Transverse colon (tissue), 4 donors: ENCODE measurements around the gene MTRFR.

ENCODE experiments used
- CTCF ChIP-seq, 5 experiments: fragments of 200-600 bp in 3 of 5; fragments of 450-650 bp in 2 of 5; sonication (generic) in 3 of 5; IDR thresholded peaks; 1 replicate in 2 of 5; 2 replicates in 3 of 5; pipeline ENCODE4 v1.5.1; 2016 to 2017; ENCODE audit warnings: antibody characterized with exemption in 5 of 5, inconsistent platforms in 3 of 5, mild to moderate bottlenecking in 2 of 5, moderate library complexity in 1 of 5
- EP300 ChIP-seq: sonication (generic); formaldehyde crosslinking; IDR thresholded peaks from one replicate; pipeline ENCODE4 v1.6.1; 2017; ENCODE audit warnings: antibody characterized with exemption, low read depth
- POLR2AphosphoS5 ChIP-seq, 3 donors: sonication (generic); formaldehyde crosslinking; IDR thresholded peaks; one replicate each; pipeline ENCODE4 v1.6.1; 2016; ENCODE audit warnings: antibody characterized with exemption in 3 of 3

- no peak for TF ChIP-seq CTCF (IDR thresholded peaks at IDR 0.05)
- TF ChIP-seq EP300 = no peak
- TF ChIP-seq POLR2AphosphoS5 (IDR thresholded peaks at IDR 0.05) = no peak
Observed at GRCh38 chr12:123270214-123271000, 37.2 kb downstream of the MTRFR start.
